Liver (tissue), 9 donors: ENCODE data around the gene BCL2L14. TPM values are rescaled to one million over a fixed set of nuclear protein-coding genes. Genes with fewer than 3 reads are reported as not detected.

ENCODE experiments used
- DNase-seq: peaks from one replicate; pipeline ENCODE4 v3.0.0-alpha.2; 2017; ENCODE audit warnings: low spot score
- H3K27ac ChIP-seq, 2 donors: one replicate each; pipeline ENCODE4 v1.7.0; 2013; ENCODE audit warnings: inconsistent platforms in 2 of 2, low read length in 2 of 2, control low read depth in 1 of 2, low read depth in 1 of 2, mild to moderate bottlenecking in 1 of 2
- H3K27me3 ChIP-seq, 4 donors: one replicate each; pipeline versions ENCODE4 v1.6.1 to v1.7.0; 2013; ENCODE audit warnings: low read length in 3 of 4, inconsistent platforms in 1 of 4, mild to moderate bottlenecking in 1 of 4, moderate library complexity in 1 of 4; ENCODE audit not compliant: control insufficient read depth in 4 of 4, insufficient read depth in 4 of 4
- H3K36me3 ChIP-seq, 4 donors: one replicate each; pipeline versions ENCODE4 v1.6.1 to v1.7.0; 2013; ENCODE audit warnings: low read length in 3 of 4, mild to moderate bottlenecking in 3 of 4, low read depth in 1 of 4, moderate library complexity in 1 of 4; ENCODE audit not compliant: control insufficient read depth in 4 of 4, insufficient read depth in 3 of 4
- H3K4me1 ChIP-seq, 4 donors: one replicate each; pipeline versions ENCODE4 v1.6.1 to v1.7.0; 2013; ENCODE audit warnings: low read length in 3 of 4, mild to moderate bottlenecking in 3 of 4, moderate library complexity in 1 of 4; ENCODE audit not compliant: control insufficient read depth in 4 of 4, insufficient read depth in 4 of 4
- H3K4me3 ChIP-seq, 3 donors: one replicate each; pipeline versions ENCODE4 v1.6.1 to v1.7.0; 2013; ENCODE audit warnings: low read length in 3 of 3, control low read depth in 1 of 3, low read depth in 1 of 3, mild to moderate bottlenecking in 1 of 3
- H3K9ac ChIP-seq, 2 donors: one replicate each; pipeline ENCODE4 v1.7.0; 2013; ENCODE audit warnings: low read length in 2 of 2, mild to moderate bottlenecking in 2 of 2, moderate library complexity in 2 of 2, control low read depth in 1 of 2, low read depth in 1 of 2
- H3K9me3 ChIP-seq, 4 donors: one replicate each; pipeline versions ENCODE4 v1.6.1 to v1.7.0; 2013; ENCODE audit warnings: low read length in 3 of 4; ENCODE audit not compliant: control insufficient read depth in 4 of 4
- ATF3 ChIP-seq: IDR thresholded peaks from 2 replicates; pipeline ENCODE4 v1.6.1; 2016; ENCODE audit warnings: antibody characterized with exemption
- CTCF ChIP-seq: fragments of 150-350 bp; IDR thresholded peaks from 2 replicates; pipeline ENCODE4 v1.5.1; 2017; ENCODE audit warnings: improper control_type of control experiment, low read depth, low read length; ENCODE audit not compliant: missing input control
- EGR1 ChIP-seq, 2 donors: IDR thresholded peaks; 2 replicates each; pipeline ENCODE4 v1.6.1; 2016 to 2018; ENCODE audit warnings: antibody characterized with exemption in 2 of 2, low read depth in 2 of 2
- FOXA1 ChIP-seq: IDR thresholded peaks from 2 replicates; pipeline ENCODE4 v1.6.1; 2016; ENCODE audit warnings: antibody characterized with exemption
- FOXA2 ChIP-seq: IDR thresholded peaks from 2 replicates; pipeline ENCODE4 v1.6.1; 2016; ENCODE audit warnings: antibody characterized with exemption
- GABPA ChIP-seq, 2 donors: IDR thresholded peaks in 1 of 2; conservative IDR thresholded peaks in 1 of 2; 2 replicates each; pipeline ENCODE4 v1.6.1; 2016; ENCODE audit warnings: antibody characterized with exemption in 2 of 2, mild to moderate bottlenecking in 1 of 2, moderate library complexity in 1 of 2
- HNF4A ChIP-seq, 2 donors: conservative IDR thresholded peaks; 2 replicates each; pipeline ENCODE4 v1.6.1; 2016; ENCODE audit warnings: antibody characterized with exemption in 2 of 2, mild to moderate bottlenecking in 2 of 2
- HNF4G ChIP-seq: IDR thresholded peaks from 2 replicates; pipeline ENCODE4 v1.6.1; 2016; ENCODE audit warnings: antibody characterized with exemption
- JUND ChIP-seq, 2 donors: IDR thresholded peaks; 2 replicates each; pipeline ENCODE4 v1.6.1; 2016; ENCODE audit warnings: antibody characterized with exemption in 2 of 2
- NR2F2 ChIP-seq: IDR thresholded peaks from 2 replicates; pipeline ENCODE4 v1.6.1; 2016; ENCODE audit warnings: antibody characterized with exemption
- RAD21 ChIP-seq, 2 donors: IDR thresholded peaks; 2 replicates each; pipeline ENCODE4 v1.6.1; 2016; ENCODE audit warnings: antibody characterized with exemption in 2 of 2, mild to moderate bottlenecking in 2 of 2
- REST ChIP-seq: IDR thresholded peaks from 2 replicates; pipeline ENCODE4 v1.6.1; 2016; ENCODE audit warnings: antibody characterized with exemption, mild to moderate bottlenecking
- RXRA ChIP-seq, 2 donors: IDR thresholded peaks; 2 replicates each; pipeline ENCODE4 v1.6.1; 2017 to 2018; ENCODE audit warnings: antibody characterized with exemption in 2 of 2, mild to moderate bottlenecking in 1 of 2
- SP1 ChIP-seq: IDR thresholded peaks from 2 replicates; pipeline ENCODE4 v1.6.1; 2018; ENCODE audit warnings: antibody characterized with exemption, mild to moderate bottlenecking
- TAF1 ChIP-seq: conservative IDR thresholded peaks from 2 replicates; pipeline ENCODE4 v1.6.1; 2016; ENCODE audit warnings: antibody characterized with exemption, mild to moderate bottlenecking
- YY1 ChIP-seq: IDR thresholded peaks from 2 replicates; pipeline ENCODE4 v1.6.1; 2016; ENCODE audit warnings: antibody characterized with exemption, mild to moderate bottlenecking
- ZBTB33 ChIP-seq: IDR thresholded peaks from 2 replicates; pipeline ENCODE4 v1.6.1; 2016; ENCODE audit warnings: antibody characterized with exemption
- WGBS: extraction: QIAGEN DNeasy Blood & Tissue Kit; methylation state at CpG from one replicate; pipeline ENCODE4 v1.1.7; 2013; 5-methylcytosine and 5-hydroxymethylcytosine counted together
- polyA plus RNA-seq, 2 donors: library from polyadenylated mRNA; stranded (reverse) in 1 of 2; unstranded in 1 of 2; fragments of 200-250 nt in 1 of 2; fragments of >200 nt in 1 of 2; fragmentation: Nextera tagmentation in 1 of 2; extraction: Ambion mirVana in 1 of 2; gene quantifications; one replicate each; pipeline versions ENCODE4 v1.2.1 to v1.2.3, GENCODE V29; 2013 to 2015
- total RNA-seq, 2 donors: library from RNA; depleted of rRNA; stranded (reverse); fragments of >200 nt; gene quantifications; one replicate each; pipeline ENCODE4 v1.2.3, GENCODE V29; 2014
- donor health status: healthy.
- donor health status: healthy.
- donor health status: healthy.
- donor health status: healthy.
- donor health status: healthy.

BCL2L14 gene
- total and polyA plus RNA-seq, 4 donors = 0.15 to 2.5 (median 0.19) TPM

- no peak for DNase-seq
- Histone ChIP-seq H3K9ac (no peak overlapping the region), H3K27ac (no peak overlapping the region), H3K36me3 (no peaks in the 10 kb centered on the region), H3K9me3 (no peaks in the 10 kb centered on the region), H3K4me1 (no peaks in the 10 kb centered on the region), H3K4me3 (no peak overlapping the region), H3K27me3 (no peaks in the 10 kb centered on the region)
- 76% methylated on average over 5 of the region's 5 CpGs for WGBS
- peak in 1 of 2 donors; percentile 20 for TF ChIP-seq HNF4A (conservative IDR thresholded peaks at IDR 0.05)
- TF ChIP-seq FOXA1 = no peak
- no peak for TF ChIP-seq NR2F2
- TF ChIP-seq SP1 = no peak
- TF ChIP-seq RXRA (IDR thresholded peaks at IDR 0.05) = peak; percentile 14 to 39
- TF ChIP-seq ATF3 = no peak
- TF ChIP-seq FOXA2 = no peak
- no peak for TF ChIP-seq REST
- no peak for TF ChIP-seq GABPA (IDR thresholded peaks at IDR 0.05 in 1 of 2, conservative IDR thresholded peaks at IDR 0.05 in 1 of 2)
- no peak for TF ChIP-seq HNF4G
- TF ChIP-seq ZBTB33 = no peak
- TF ChIP-seq YY1 = no peak
- no peak for TF ChIP-seq JUND (IDR thresholded peaks at IDR 0.05)
- TF ChIP-seq CTCF = no peak
- no peak for TF ChIP-seq TAF1
- TF ChIP-seq EGR1 (IDR thresholded peaks at IDR 0.05; ENCODE audit: low read depth in 2 of 2) = no peak
Measured at GRCh38 chr12:12054993-12055392, 15.7 kb upstream of the BCL2L14 start.

- WGBS = 77% methylated on average over 4 of the region's 4 CpGs
- Histone ChIP-seq H3K27me3 (no peaks in the 10 kb centered on the region), H3K4me3 (no peak overlapping the region), H3K36me3 (no peaks in the 10 kb centered on the region), H3K27ac (no peak overlapping the region), H3K9me3 (no peaks in the 10 kb centered on the region), H3K9ac (no peak overlapping the region), H3K4me1 (no peaks in the 10 kb centered on the region)
- no peak for DNase-seq
- TF ChIP-seq REST = no peak
- no peak for TF ChIP-seq ZBTB33
- TF ChIP-seq HNF4G = no peak
- TF ChIP-seq CTCF = no peak
- no peak for TF ChIP-seq SP1
- no peak for TF ChIP-seq FOXA1
- no peak for TF ChIP-seq RXRA (IDR thresholded peaks at IDR 0.05)
- no peak for TF ChIP-seq RAD21 (IDR thresholded peaks at IDR 0.05)
- TF ChIP-seq FOXA2 = no peak
Measured at GRCh38 chr12:12056951-12057350, 13.8 kb upstream of the BCL2L14 start.
